Fibroblast of peridontal ligament (primary cell): ENCODE data around the gene TUT4.
A peak's percentile ranks its signal among the peaks of the same experiment; 100 is the strongest.
"Not testable (repeated sequence)": the region's sequence is repeated elsewhere in the genome, so short reads cannot be mapped to it uniquely, and the experiment has no call there.

ENCODE experiments used
- DNase-seq: peaks from one replicate; pipeline ENCODE4 v3.0.0-alpha.2; 2010; ENCODE audit errors: extremely low read depth

TUT4 gene, protein sequence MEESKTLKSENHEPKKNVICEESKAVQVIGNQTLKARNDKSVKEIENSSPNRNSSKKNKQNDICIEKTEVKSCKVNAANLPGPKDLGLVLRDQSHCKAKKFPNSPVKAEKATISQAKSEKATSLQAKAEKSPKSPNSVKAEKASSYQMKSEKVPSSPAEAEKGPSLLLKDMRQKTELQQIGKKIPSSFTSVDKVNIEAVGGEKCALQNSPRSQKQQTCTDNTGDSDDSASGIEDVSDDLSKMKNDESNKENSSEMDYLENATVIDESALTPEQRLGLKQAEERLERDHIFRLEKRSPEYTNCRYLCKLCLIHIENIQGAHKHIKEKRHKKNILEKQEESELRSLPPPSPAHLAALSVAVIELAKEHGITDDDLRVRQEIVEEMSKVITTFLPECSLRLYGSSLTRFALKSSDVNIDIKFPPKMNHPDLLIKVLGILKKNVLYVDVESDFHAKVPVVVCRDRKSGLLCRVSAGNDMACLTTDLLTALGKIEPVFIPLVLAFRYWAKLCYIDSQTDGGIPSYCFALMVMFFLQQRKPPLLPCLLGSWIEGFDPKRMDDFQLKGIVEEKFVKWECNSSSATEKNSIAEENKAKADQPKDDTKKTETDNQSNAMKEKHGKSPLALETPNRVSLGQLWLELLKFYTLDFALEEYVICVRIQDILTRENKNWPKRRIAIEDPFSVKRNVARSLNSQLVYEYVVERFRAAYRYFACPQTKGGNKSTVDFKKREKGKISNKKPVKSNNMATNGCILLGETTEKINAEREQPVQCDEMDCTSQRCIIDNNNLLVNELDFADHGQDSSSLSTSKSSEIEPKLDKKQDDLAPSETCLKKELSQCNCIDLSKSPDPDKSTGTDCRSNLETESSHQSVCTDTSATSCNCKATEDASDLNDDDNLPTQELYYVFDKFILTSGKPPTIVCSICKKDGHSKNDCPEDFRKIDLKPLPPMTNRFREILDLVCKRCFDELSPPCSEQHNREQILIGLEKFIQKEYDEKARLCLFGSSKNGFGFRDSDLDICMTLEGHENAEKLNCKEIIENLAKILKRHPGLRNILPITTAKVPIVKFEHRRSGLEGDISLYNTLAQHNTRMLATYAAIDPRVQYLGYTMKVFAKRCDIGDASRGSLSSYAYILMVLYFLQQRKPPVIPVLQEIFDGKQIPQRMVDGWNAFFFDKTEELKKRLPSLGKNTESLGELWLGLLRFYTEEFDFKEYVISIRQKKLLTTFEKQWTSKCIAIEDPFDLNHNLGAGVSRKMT (N-terminal part only)

DNA sequence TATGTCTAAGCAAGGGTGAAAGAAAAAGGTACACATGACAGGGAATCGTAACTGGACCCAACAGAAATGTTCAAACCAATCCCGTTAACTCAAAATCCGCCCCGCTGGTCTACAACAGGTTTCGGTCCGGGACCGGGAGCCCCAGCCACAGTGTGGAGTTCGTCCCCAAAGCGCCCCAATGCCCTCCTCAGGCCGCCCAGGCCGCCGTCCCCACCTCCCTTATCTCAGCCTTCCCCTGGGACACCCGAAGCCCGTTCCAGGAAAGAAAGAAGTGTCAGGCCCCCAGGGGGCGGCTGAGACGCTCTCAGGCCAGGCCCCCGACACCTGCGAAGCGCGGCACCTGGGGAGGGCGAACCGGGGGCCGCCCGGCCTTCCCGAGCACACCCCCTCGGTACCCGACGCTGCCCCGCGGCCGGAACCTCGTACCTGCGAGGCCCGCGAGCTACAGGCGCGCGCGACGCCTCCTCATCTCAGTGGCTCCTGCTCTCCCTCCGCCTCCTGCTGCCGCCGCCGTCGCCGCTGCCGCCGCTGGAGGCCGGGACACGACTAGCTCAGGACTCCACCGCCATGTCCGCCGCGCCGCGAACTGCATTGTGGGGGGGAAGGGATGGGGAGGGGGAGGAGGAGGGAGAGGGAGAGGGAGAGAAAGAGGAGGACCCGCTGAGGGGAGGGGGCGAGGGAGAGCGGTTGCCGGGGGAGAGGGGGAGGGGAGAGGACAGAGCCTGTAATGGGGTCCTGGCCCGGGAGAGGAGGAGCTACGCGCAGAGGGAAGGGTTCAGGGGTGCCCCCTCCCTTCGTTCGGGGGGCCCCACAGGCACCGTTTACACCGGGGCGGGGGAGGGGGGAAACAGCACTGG lies at the start of gene TUT4:
Gene TUT4, minus strand, starts transcription at position 588 of the 857 bp plus-strand sequence. CDS start 26,812 bp downstream, outside the sequence.
- peak; percentile 68 for DNase-seq

DNA sequence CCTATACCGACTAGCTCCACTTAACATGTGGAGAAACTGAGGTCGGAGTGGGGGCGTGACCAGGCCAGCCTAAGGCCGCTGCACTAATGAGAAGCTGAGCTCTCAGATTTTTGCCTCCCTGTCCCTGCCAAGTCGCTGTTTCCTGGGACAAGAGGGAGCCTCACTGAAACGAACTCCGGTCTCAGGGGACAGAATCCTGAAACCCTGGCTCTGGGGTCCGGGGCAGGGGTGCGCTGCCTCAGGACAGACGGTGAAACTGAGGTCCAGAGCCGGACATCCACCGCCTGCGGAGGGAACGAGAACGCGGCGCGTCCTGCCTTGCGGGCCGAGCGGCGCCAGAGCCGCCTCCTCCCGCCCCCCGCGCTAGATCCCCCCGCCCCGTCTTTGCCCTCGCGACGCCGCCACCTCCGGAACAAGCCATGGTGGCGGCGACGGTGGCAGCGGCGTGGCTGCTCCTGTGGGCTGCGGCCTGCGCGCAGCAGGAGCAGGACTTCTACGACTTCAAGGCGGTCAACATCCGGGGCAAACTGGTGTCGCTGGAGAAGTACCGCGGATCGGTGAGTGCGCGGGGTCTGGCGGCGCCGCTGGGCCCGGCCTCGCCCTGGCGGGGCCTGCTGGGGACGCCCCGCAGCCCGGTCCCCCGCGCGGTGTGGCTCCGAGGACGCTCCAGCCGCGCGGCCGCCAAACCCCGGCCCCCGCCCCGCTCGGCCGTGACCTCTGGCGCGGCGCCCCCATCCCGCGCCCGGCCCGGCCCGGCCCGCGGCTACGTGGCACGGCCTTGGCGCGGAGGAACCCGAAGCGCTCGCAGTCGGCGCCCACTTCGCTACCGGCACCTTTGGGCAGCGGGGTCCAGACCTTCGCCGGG lies 49.3 kb upstream of the TUT4 start, which contains the start of gene GPX7:
Gene GPX7, plus strand, starts transcription at position 381 of the 865 bp plus-strand sequence. Its CDS starts 39 bp downstream, at position 420.
- DNase-seq, result peak; percentile 45

DNA sequence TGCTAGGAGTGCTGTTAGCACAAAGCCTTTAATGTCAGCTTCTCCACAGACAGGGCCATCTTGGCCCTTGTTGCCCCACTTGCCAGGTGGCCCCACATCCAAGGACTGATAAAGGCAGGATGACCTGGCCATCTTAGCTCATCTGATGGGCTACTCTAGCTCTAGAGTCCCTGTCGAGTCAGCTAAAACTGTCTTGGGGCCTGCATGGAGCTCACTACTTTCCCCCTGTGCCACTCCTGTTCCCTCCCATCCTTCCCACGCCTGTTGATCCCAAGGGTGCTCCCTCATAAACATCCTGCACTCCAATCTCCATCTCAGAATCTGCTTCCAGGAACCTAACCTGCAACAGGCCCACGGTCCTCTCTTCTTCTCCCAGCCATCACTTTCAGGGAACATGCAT lies 48.6 kb upstream of the TUT4 start:
- DNase-seq, result no peak

DNA sequence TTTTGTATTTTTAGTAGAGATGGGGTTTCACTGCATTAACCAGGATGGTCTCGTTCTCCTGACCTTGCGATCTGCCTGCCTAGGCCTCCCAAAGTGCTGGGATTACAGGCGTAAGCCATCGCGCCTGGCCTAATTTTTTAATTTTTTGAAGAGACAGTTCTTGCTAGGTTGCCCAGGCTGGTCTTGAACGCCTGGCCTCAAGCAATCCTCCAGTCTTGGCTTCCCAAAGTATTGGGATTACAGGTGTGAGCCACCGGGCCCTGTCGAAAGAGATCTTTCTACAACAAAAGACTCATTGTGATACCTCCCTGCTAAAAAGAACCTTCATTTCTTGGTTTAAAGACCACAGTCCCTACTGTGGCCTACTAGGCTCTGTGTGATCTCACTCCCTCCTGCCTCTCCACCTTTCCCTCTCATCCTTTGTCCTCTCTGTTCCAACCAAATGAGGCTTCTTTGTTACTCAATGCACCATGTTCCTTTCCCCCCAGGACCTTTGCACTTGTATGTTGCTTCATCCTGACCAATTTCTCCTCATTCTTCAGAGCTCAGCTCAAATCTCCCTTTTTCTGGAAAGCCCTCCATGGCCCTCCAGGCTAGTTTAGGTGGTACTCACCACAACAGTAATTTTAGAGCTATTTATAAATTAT lies 47.8 kb upstream of the TUT4 start:
- no peak for DNase-seq

DNA sequence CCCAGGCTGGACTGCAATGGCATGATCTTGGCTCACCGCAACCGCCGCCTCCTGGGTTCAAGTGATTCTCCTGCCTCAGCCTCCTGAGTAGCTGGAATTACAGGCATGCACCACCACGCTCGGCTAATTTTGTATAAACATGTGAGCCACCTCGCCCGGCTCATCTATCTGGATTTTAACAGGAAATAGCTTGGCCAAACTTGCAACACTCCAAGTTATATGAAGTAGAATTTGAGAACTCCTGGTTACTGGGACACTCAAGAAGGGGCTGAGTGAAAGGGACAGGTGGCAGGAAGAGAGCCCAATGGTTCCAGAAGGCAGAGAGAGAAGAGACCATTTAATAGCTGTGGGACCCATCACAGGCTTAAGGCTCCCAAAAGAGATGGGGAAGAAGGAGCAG lies 46.3 kb upstream of the TUT4 start:
- no peak for DNase-seq

DNA sequence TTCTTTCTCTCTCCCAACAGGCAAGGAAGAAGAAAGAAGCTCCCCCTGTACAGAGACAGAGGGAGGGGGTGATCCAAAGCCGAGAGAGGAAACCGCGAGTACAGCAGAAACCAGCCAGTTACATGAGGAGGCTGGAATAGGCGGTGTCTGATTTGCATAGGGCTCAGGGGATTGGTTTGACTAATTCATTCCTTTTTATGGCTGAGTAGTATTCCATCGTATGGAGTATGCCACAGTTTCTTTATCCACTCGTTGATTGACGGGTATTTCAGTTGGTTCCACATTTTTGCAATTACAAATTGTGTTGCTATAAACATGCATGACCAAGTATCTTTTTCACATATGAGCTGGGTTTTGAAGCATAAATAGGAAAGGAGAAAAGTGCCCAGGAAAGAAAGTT lies 45.8 kb upstream of the TUT4 start:
- no peak for DNase-seq

DNA sequence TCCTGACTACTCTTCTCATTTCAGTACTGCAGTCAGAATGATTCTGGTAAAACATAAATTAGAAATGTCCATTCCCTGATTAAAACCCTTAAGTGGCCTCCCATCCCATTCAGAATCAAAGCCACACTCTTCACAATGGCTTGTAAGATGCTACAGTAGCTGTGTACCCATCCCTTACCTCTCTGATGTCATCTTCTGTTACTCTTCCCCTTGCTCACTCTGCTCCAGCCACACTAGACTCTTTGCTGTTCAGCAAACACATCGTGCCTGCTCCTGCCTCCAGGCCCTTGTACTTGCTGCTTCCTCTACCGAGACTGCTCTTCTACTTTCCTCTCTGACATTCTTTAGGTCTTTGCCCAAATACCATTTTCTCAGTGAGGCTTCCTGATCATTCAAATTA lies 45.0 kb upstream of the TUT4 start:
- no peak for DNase-seq

DNA sequence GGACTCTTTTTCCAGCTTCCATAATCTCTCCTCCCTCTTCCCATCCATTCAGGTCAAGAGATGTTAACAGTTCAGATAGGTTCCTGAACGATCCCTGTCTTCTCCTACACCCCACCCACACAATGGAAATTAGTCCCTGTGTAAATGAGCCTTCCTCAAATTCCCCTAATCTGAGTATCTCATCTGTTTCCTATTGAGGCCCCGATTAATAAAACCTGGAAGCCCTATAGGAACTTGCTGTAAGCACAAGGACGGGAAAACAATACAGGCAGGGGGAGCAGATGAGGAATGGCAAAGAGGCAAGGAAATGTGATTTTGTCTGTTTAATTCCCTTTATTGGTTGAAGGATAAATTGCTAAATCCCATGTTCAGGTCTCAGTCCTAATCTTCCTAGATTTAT lies 42.2 kb upstream of the TUT4 start:
- no peak for DNase-seq

DNA sequence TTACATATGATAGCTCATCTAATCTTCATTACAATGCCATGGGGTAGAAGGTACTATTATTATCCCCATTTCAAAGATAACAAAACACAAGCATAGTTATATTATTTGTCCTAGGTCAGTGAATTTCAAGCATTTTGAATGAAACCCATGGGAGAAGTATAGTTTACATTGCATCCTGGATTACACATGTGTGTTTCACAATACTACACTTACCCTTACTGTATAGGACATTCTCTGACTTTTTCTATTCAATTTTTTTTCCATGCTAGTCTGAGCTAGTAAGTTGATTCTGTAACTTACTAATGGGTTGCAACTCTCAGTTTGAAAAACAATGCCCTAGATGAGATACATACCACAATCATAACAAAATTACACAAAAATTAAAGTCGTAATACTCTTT lies 40.6 kb upstream of the TUT4 start:
- peak; percentile 41 for DNase-seq

DNA sequence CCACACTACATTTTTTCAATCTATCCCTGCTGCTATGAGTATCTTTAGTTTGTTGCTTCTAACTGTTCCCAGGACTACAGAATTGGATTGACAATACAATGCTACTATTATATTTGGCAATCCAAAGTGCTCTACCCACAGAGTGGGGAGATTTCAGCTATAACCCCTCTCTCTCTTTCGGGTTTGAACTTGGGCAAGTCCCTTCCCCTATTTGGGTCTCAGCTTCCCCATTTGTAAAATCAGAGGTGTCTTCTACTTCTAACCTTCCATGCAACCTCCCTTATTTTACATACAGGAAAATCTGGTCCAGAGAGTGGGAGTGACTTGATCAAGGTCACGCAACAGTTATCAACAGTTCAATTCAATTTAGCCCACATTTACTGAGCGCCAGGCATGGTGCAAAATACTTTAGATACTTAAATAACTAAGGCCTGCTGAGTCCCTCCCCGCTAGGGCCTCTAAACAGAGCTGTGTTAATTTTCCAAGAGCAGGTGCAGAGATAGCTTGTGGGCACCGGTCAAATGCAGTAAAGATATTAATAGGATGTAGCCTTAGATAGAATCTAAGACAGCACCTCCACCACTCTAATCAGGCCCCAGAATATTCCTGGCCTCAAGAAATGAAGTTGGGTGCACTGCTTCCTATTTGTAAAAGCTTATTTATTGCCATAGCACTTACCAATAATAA lies 39.9 kb upstream of the TUT4 start:
- DNase-seq, result no peak

DNA sequence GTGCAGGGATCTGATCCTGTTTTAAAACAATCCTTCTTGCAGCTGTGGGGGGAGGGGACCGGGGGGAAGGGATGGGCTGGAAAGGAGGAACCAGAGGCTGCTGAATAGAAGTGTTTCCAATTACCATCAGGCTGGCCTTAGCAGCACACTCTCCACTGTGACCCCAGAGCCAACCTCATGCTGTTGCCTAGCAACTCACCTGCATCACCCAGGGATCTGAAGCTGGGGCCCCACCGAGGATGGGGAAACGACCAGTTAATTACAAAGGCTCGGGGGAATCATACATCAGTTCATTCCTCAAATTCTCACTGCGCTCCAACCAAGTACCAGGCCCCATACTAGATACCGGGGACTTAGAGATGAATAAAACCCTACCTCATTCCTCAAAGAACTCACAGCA lies 37.4 kb upstream of the TUT4 start:
- DNase-seq, result no peak

DNA sequence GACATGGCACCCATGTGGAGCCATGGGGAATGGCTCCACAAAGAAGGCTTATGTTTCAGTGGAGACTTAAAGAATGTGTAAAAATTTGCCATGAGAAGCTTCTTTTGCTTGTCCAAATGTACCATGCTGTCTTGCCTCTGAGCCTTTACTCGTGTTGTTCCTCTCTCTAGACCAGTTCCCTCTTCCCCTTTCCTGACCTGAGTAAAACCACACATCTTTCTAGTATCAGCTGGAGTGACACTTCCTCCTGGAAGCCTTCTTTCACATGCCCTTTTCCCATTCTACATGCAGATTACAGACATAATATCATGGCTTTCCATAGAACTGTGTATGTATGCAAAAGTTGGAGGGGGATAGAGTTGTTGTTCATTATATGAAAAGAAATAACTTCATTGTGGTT lies 35.6 kb upstream of the TUT4 start:
- DNase-seq, result no peak

DNA sequence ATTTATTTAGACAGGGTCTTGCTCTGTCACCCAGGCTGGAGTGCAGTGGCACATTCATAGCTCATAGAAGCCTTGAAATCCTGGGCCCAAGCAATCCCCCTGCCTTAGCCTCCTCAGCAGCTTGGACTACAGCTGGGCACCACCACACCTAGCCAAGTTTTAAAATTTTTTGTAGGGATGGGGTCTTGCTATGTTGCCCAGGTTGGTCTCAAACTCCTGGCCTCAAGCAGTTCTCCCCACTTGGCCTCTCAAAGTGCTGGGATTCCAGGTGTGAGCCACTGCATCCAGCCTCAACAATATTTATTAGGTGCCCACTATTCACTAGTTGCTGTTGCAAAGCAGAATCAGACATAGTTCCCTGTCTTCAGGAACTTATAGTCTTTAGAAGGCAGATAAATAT lies 35.1 kb upstream of the TUT4 start:
- DNase-seq, result no peak

DNA sequence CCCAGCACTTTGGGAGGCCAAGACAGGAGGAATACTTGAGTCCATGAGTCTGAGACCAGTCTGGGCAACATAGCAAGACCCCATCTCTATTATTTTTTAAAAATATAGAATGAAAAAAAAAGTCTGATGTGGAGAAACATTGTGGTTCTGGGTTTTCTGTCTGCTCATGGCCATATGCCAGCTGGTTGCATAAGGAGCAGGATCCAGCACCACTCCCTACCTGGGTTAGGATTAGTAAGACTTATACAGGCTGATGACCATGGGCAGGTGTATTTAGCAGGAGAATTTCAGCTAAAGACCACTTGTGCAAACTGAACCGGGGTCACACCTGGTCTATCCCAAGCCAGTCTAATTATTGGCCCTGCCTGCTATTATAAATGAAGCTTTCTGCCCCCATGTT lies 32.6 kb upstream of the TUT4 start:
- DNase-seq, result no peak

DNA sequence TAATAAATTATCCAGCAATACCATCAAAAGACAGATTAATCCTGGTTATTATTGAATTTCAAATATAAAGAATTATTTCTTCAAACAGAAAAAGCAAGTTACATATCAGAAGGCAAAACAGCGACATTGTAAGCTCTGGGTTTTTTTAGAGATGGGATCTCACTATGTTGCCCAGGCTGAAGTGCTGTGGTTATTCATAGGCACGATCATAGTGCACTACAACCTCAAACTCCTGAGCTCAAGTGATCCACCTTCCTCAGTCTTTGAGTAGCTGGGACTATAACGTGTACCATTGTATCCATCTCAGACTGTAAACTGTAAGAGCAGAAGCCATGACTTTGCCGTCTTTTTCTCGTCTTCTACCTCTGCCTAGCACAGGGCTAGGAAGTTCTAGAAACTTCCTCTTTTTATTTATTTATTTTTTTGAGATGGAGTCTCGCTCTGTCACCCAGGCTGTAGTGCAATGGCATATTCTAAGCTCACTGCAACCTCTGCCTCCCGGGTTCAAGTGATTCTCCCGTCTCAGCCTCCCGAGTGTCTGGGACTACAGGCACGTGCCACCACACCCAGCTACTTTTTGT lies 29.3 kb upstream of the TUT4 start:
- no peak for DNase-seq

DNA sequence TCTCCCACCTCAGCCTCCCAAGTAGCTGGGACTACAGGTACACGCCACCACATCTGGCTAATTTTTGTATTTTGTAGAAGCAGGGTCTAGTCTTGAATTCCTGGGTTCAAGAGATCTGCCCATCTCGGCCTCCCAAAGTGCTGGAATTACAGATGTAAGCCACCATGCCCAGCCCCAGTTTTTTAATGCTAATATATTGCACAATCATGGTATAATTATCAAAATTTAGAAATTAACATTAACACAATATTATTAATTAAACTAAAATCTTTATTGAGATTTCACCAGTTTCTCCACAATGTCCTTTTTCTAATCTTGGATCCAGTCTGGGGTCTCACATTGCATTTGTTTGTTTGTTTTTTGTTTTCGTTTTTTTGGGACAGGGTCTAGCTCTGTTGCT lies 27.4 kb upstream of the TUT4 start:
- no peak for DNase-seq

DNA sequence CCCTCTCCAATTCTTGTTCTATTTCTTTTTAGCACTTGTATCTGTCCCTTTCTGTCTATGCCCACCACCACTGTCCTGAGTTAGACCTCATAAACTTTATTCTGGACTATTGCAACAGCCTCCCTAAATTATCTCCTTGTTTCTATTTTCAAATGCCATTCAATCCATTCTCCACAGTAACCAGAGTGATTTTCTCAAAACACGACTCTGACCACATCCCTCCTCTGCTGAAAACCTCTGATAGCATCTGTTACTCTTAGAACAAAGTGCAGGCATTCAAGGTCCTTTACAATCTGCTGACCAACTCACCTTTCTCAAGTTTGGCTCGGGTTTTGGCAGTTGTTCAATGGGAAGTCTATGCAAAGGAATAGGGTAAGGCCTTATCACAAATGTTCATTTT lies 26.5 kb upstream of the TUT4 start:
- peak; percentile 45 for DNase-seq

DNA sequence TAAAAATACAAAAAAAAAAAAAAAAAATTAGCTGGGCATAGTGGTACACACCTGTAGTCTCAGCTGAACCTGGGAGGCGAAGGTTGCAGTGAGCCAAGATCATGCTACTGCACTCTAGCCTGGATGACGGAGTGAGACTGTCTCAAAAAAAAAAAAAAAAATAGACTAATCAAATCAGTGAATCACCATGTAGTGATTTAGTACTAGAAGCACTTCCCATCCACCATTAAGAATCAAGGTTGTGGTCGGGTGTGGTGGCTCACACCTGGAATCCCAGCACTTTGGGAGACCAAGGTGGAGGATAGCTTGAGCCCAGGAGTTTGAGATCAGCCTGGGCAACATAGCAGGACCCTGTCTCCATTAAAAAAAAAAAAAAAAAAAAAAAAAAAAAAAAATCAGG lies 25.2 kb upstream of the TUT4 start:
- DNase-seq, result not testable (repeated sequence)

DNA sequence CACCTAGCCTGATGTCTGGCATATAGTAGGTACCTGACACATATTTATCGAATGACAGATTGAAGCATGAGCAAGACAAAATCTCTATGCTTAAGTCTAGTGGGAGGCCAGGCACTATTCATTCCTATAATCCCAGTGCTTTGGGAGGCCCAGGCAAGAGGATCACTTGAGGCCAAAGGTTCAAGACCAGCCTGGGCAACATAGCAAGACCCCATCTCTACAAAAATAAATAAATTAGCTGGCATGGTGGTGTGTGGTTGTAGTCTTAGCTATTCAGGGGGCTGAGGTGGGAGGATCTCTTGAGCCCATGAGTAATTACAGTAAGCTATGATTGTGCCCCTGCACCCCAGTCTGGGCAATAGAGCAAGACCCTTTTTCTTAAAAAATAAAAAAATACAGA lies 23.2 kb upstream of the TUT4 start:
- no peak for DNase-seq
